ENCODE data around the gene ATP8B1.
"Not testable (repeated sequence)": the region's sequence is repeated elsewhere in the genome, so short reads cannot be mapped to it uniquely, and the experiment has no call there.

Gene ATP8B1

GRCh38 chr18:57762686-57763085 is 40.4 kb downstream of the ATP8B1 start:
- DNase-seq: no peak

GRCh38 chr18:57759650-57760049 is 43.5 kb downstream of the ATP8B1 start:
- DNase-seq: no peak

- no peak for DNase-seq
Observed at GRCh38 chr18:57755473-57756067, 47.5 kb downstream of the ATP8B1 start.

- no peak for DNase-seq
Observed at GRCh38 chr18:57754577-57755338, 48.4 kb downstream of the ATP8B1 start.

GRCh38 chr18:57753063-57753462 is 50.1 kb downstream of the ATP8B1 start:
- DNase-seq: no peak

- DNase-seq: no peak
Observed at GRCh38 chr18:57749604-57749970, 53.5 kb downstream of the ATP8B1 start.

- DNase-seq: no peak
Observed at GRCh38 chr18:57748770-57749603, 54.1 kb downstream of the ATP8B1 start.

- DNase-seq: no peak
Observed at GRCh38 chr18:57747809-57748680, 55.1 kb downstream of the ATP8B1 start.

- no peak for DNase-seq
Observed at GRCh38 chr18:57744211-57744694, 58.9 kb downstream of the ATP8B1 start.

GRCh38 chr18:57743008-57743407 is 60.1 kb downstream of the ATP8B1 start:
- no peak for DNase-seq

GRCh38 chr18:57741273-57741672 is 61.8 kb downstream of the ATP8B1 start:
- no peak for DNase-seq

GRCh38 chr18:57738078-57738477 is 65.0 kb downstream of the ATP8B1 start:
- no peak for DNase-seq

- no peak for DNase-seq
Observed at GRCh38 chr18:57737400-57738060, 65.6 kb downstream of the ATP8B1 start.

- DNase-seq: not testable (repeated sequence)
Observed at GRCh38 chr18:57735042-57735441, 68.1 kb downstream of the ATP8B1 start.

- no peak for DNase-seq
Observed at GRCh38 chr18:57733861-57734260, 69.3 kb downstream of the ATP8B1 start.

GRCh38 chr18:57730146-57730545 is 73.0 kb downstream of the ATP8B1 start:
- no peak for DNase-seq

GRCh38 chr18:57728941-57729511 is 74.1 kb downstream of the ATP8B1 start:
- no peak for DNase-seq

- DNase-seq: no peak
Observed at GRCh38 chr18:57727952-57728807, 74.9 kb downstream of the ATP8B1 start.

GRCh38 chr18:57719211-57719935 is 83.7 kb downstream of the ATP8B1 start:
- DNase-seq: not testable (repeated sequence)

GRCh38 chr18:57716549-57716948 is 86.6 kb downstream of the ATP8B1 start:
- DNase-seq: no peak

All from GDM1 (cell line).